DMS 273 (cell line): Measurements from ENCODE around the gene CNTN6.

Experiments used
- DNase-seq: peaks from one replicate; lab custom pipeline; 2025; ENCODE audit not compliant: unreplicated experiment; lab: John Stamatoyannopoulos, UW

CNTN6 gene

DNA sequence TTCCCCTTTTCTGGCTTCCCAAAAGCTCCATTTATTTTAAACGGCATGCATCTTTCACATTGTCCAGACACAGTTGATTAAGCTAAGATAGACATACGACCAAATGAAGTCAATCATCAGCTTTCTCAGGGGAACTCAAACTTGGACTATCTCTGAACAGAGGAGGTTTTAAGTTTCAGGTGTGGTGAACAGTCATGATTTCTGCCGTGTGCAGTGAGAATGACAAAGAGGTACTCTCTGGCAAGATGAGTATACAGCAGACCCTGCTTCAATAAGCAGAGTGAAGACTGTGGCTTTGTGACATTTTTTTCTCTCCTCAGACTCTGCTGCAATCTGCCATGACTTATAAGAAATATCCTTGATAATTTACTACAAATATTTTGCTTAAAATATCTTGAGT, 307.7 kb downstream of the CNTN6 start:
- no peak for DNase-seq

DNA sequence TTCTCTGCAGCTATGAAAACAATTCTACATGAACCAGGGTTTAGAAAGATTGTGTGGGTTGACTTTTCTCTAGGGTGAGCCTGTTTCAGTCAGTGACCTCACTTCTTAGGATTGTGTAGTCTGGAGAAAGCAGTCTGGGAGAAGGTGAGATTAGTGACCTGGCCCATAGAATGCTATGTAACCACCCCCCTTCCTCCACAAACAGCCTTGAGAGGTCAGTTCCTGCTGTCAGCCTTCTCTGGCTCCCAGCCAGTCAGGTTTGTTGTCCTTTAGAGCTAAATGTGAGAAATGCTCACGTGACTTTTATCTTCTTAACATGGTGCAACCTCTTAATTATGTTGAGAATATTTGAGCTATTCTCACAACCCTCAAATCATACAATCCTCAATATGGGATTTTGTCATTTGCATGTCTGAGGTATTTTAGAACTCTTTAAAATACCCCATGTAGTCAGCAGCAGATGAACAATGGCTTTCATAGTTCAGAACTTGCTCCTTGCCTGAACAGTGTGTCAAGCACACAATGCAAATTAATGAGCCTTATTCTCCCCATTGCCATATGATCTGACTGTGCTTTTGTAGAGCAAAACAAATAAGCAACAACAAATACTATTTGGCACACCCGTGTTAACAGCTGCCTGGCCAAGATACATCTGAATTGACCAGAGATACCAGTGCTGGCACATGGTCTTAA, 311.6 kb downstream of the CNTN6 start:
- DNase-seq: no peak

DNA sequence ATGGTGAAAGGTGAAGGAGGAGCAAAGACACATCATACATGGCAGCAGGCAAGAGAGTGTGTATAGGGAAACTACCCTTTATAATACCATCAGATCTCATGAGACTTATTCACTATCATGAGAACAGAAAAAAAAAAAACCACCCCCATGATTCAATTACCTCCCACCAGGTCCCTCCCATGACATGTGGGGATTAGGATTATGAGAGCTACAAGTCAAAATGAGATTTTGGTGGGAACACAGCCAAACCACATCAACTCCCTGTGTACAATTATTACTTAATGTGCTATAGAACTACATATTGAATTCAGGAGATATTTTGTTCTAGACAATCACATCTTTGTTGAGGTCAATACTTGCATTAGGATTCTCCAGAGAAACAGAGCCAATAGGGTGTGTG, 313.4 kb downstream of the CNTN6 start:
- no peak for DNase-seq

DNA sequence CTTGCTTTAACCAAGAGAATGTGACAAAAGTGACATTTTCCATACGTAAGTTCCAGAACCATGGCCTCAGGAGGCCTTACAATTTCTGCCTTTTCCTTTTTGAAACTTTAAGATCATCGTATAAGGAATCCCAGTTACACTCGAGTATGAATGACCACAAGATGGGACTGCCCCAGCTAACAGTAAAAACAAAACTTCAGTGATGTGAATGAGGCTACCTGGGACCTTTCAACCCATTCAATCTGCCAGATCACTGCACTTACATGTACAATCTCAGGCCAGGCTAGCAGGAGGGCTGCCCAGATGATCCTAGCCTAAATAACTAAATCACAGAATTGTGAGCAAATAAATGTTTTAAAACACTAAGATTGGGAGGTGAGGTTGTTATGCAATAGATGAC, 328.8 kb downstream of the CNTN6 start:
- DNase-seq: no peak

DNA sequence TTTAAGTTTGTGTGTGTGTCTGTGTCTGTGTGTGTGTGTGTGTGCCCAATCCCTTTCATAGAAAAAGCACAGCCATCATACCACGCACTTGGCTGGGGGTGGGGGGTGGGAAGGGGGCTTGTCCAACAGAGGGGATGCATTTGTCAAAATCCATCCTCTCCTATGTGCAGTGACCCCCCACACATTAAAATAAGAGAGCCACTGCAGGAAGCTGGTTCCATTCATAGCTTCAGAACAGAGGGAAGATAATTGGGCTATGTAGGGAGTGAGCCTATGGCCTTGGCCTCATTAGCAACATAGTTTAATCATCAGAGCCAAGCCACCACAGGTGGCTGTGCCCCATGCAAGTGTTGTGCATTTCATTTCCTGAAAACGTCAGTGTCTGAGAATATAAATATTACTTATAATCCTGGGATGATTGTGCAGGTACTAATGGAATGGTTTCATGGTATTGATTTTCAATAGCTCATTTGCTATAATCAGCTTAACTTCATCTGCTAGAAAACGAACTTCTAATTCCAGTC, 330.8 kb downstream of the CNTN6 start:
- DNase-seq: no peak

DNA sequence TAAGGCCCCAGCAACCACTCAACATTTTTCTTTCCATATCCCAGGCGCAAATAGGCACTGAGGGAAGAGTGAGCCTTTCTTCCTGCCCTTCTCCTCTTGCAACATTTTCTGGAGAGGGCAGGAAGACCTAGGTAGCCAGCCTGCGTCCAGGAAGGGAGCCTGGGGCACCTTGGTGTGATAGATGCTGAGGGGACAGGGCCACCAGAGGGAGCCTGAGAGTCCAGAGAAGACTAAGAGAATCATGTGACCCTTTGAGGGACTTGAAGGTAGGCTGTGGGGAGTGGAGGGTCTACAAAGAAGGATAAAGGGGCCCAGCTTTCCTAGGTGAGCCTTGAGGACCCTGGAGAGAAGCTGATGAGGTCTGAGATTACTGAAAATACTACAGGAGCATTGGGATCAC, 346.6 kb downstream of the CNTN6 start:
- DNase-seq: peak; percentile 16

DNA sequence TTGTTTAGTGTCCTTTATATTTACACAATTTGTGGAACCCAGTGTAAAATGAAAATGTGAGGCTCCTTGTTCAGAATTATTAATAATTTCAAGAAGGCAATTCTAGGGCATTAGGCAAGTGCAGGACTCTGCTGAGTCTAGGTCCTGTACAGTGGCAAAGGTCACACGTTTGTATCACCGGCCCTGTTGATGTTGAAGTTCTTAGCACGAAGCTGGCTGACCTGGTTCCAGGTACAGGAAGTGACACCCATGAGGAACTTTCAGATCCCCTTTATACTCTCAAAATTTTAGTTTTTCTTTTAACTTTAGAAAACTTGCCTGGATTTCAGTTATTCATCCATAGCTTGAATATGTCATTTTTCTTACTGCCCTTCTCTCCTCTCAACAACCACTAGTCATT, 349.4 kb downstream of the CNTN6 start:
- no peak for DNase-seq

DNA sequence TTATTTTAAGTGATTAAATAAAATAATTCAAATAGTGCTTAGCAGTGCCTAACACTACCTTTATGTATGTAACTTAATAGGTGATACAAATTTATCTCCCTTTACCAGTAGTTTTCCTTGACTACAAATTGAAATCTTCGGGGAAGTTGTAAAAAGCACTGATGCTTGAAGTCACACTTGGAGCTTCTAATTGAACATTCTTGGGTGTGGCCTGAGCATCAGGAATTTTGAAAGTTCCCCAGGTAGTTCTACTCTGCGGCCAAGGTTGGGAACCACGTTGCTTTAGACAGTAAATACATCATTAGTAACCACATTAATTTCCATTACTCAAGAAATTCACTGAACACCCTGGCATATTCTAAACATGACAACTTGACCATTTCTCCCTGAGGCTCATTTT, 351.4 kb downstream of the CNTN6 start:
- DNase-seq: no peak

DNA sequence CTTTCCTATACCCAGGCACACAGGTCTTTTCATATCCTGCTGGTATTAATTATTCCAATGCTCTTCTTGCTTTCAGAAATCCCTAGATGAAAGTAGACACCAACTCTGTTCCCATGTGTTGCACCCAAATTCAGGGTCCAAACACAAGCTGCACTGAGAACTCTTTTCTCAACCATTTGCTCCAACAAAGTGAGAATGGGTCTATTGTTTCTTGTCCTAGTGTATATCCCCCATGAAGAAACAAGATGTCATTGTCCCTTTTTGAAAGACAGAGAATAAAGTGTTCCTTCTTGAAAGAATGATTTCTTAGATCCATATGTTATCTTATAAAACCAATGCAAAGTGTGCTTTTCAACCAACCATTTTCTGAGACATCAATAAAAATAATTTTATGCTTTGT, 353.7 kb downstream of the CNTN6 start:
- DNase-seq: no peak

DNA sequence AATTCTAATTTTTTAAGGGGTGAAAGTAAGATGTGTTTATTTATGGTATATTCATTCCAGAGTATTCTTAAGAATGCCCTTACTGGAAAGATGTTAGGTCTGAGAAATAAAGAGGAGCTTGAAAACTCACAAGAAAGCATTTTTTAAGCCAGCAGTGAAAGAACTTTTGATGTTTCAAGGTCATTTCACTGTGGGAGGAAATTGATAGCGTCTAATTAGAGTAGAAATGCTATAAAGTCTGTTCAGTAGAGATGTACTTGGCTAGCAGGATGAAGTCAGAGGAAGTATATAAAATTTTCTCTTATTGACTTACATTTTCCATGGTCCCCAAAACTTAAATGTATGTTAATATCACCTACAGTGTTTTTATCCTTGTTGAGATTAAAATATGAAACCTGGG, 354.6 kb downstream of the CNTN6 start:
- no peak for DNase-seq

DNA sequence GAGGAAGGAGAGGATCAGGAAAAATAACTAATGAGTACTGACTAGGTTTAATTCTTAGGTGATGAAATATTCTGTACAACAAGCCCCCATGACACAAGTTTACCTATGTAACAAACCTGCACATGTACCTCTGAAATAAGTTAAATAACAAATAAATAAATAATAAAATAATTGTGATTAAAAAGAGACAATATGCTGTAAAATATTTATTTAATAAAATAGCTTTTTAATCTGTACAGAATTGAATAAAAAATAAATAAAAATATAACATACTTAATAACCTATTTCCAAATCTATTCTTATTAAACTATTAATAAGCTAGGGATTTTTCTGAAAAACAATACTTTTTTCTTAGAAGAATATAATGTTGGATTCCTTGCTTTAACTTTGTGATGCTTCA, 355.6 kb downstream of the CNTN6 start:
- DNase-seq: no peak
